Activated T-helper 1 cell treated with anti-CD3 and anti-CD28 coated beads, Interleukin-12 subunit alpha, Interleukin-12 subunit beta, Interleukin-2, Interleukin-4 antibody, amounts not matched to agents 30 ng/mL and 10 ng/mL and 1 ng/mL, durations not matched to agents 14 hours and 24 hours and 36 hours (primary cell): Measurements from ENCODE around the gene CCDC69. TPM values are rescaled to one million over a fixed set of nuclear protein-coding genes. Genes with fewer than 3 reads are reported as not detected.
"Not testable (repeated sequence)": the region's sequence is repeated elsewhere in the genome, so short reads cannot be mapped to it uniquely, and the experiment has no call there.

Experiments
- DNase-seq: peaks from one replicate; pipeline ENCODE4 v3.0.0; 2021; ENCODE audit warnings: low spot score
- H3K27ac Mint-ChIP-seq: one replicate; pipeline ENCODE4 v1.8.0; 2021; ENCODE audit warnings: mild to moderate bottlenecking, mixed read lengths
- H3K27me3 Mint-ChIP-seq: one replicate; pipeline ENCODE4 v1.8.0; 2022; ENCODE audit warnings: mild to moderate bottlenecking, moderate library complexity, mixed read lengths; ENCODE audit not compliant: insufficient read depth
- H3K36me3 Mint-ChIP-seq: one replicate; pipeline ENCODE4 v1.8.0; 2021; ENCODE audit warnings: low read depth, mixed read lengths
- H3K4me1 Mint-ChIP-seq: one replicate; pipeline ENCODE4 v1.8.0; 2021; ENCODE audit warnings: low read depth, mixed read lengths
- H3K4me3 Mint-ChIP-seq: one replicate; pipeline ENCODE4 v1.8.0; 2021; ENCODE audit warnings: mild to moderate bottlenecking, moderate library complexity, mixed read lengths
- H3K9me3 Mint-ChIP-seq: one replicate; pipeline ENCODE4 v1.8.0; 2021; ENCODE audit warnings: mixed read lengths
- intact Hi-C: fragments of 100-400 bp; cut with micrococcal nuclease; formaldehyde crosslinking; loops from one replicate; pipeline ENCODE4 v1.15.1; 2024
- total RNA-seq: library from RNA; stranded (reverse); gene quantifications from 2 replicates; pipeline ENCODE4 v1.2.3, GENCODE V29; 2022

Gene CCDC69
- total RNA-seq, 1 donor from 2014 or later: 25.4 TPM

- Mint-ChIP-seq H3K27me3 (no peaks in the 10 kb centered on the region), H3K4me1 (no peaks in the 10 kb centered on the region), H3K36me3 (peaks cover 34% of the 10 kb centered on the region), H3K4me3 (no peak overlapping the region), H3K27ac (no peak overlapping the region), H3K9me3 (no peaks in the 10 kb centered on the region)
- intact Hi-C loops: no loop called here
- no peak for DNase-seq
These were observed 43.6 kb downstream of the CCDC69 start for GRCh38 chr5:151180291-151180690.

GRCh38 chr5:151179489-151179840 lies 44.4 kb downstream of the CCDC69 start:
- DNase-seq: no peak
- Mint-ChIP-seq H3K36me3 (peaks cover 33% of the 10 kb centered on the region), H3K4me1 (no peaks in the 10 kb centered on the region), H3K27ac (no peak overlapping the region), H3K9me3 (no peaks in the 10 kb centered on the region), H3K27me3 (no peaks in the 10 kb centered on the region), H3K4me3 (no peak overlapping the region)
- intact Hi-C loops: no loop called here

DNA sequence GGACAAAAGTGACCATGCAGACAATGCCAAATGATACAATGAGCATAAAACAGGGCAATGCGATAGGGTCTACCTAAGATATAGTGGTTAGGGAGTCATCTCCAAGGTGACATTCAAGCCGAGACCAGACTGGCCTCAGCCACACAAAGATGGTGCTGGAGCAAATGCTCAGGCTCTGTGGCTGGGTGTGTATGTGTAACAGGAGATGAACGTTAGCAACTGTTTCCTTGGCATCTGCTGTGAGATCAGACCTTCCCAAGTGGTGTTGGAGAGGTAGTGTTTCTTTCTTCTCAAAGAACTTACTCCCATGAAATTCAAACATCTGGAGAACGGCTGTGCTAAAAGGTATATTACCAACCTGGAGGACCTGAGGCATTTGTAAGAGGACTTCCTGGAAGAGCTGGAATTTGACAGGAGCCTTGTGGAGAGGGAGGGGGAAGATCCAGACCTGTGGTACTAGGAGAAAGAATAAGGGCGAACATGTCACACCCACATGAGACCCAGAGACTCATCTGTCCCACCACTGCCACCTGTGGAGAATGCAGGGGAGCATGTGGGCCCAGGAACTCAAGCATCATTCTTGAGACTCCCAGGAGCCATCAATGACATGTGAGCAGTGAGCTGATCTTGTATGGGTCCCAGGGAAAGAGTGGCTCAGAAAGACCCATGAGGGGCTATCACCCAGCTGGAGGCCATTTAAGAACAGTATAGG lies 45.0 kb downstream of the CCDC69 start:
- Mint-ChIP-seq H3K4me1 (no peaks in the 10 kb centered on the region), H3K27ac (no peak overlapping the region), H3K36me3 (peaks cover 33% of the 10 kb centered on the region), H3K4me3 (no peak overlapping the region), H3K9me3 (no peaks in the 10 kb centered on the region), H3K27me3 (no peaks in the 10 kb centered on the region)
- no peak for DNase-seq
- intact Hi-C loops: no loop called here

DNA sequence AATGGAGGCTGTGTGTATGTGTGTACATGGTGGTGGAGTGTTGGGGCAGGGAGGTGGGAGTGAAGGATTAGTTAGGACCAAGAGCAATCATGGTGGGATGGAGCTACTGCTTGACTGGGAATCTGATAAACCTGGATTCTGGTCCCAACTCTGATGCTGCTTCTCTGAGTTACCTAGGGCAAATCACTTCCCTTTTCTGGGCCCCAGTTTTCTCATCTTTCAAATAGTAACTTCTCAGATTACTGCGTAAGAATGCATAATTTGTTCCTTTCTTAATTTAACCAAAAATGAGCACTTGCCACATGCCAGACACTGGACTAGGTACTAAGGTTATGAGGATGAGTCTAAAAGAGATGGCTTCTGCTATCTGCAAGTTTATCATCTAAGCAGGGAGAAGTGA lies 45.5 kb downstream of the CCDC69 start:
- Mint-ChIP-seq H3K4me3 (no peak overlapping the region), H3K36me3 (peaks cover 33% of the 10 kb centered on the region), H3K9me3 (no peaks in the 10 kb centered on the region), H3K27me3 (no peaks in the 10 kb centered on the region), H3K4me1 (no peaks in the 10 kb centered on the region), H3K27ac (no peak overlapping the region)
- no peak for DNase-seq
- intact Hi-C loops: no loop called here

GRCh38 chr5:151176268-151176667 lies 47.6 kb downstream of the CCDC69 start:
- H3K27me3 Mint-ChIP-seq, intact Hi-C loops, H3K9me3 Mint-ChIP-seq, DNase-seq, H3K4me1 Mint-ChIP-seq, H3K27ac Mint-ChIP-seq, H3K4me3 Mint-ChIP-seq: not testable (repeated sequence)
- H3K36me3 Mint-ChIP-seq: peaks cover 24% of the 10 kb centered on the region

DNA sequence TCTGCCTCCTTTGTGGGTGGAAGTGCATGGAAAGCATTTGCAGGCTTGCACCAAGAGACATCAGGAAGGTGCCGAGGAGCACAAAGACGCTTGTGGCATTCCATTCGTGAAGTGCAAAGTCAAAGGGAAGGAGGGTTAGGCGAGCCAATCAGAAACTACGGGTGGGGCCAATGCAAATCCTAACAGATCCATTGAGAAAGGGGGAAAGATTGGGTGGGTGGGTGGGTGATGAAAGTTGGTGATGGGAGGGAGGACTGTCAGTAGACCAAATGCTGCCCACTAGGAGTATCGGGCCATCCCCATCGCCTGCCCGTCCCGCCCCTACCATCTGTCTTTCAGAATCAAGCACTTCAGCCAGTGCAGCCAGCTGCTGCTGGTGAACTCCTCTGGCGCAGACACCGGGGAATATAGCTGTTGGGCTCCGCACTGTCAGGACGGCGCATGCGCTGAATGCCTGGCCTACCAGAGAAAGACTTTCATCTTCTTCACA lies 49.2 kb downstream of the CCDC69 start:
- no peak for DNase-seq
- H3K9me3 Mint-ChIP-seq: no peaks in the 10 kb centered on the region
- no peak overlapping the region for H3K4me3 Mint-ChIP-seq
- H3K36me3 Mint-ChIP-seq: peaks cover 17% of the 10 kb centered on the region
- no peak overlapping the region for H3K27ac Mint-ChIP-seq
- H3K27me3 Mint-ChIP-seq: no peaks in the 10 kb centered on the region
- peaks cover 7% of the 10 kb centered on the region for H3K4me1 Mint-ChIP-seq
- intact Hi-C loops: no loop called here

DNA sequence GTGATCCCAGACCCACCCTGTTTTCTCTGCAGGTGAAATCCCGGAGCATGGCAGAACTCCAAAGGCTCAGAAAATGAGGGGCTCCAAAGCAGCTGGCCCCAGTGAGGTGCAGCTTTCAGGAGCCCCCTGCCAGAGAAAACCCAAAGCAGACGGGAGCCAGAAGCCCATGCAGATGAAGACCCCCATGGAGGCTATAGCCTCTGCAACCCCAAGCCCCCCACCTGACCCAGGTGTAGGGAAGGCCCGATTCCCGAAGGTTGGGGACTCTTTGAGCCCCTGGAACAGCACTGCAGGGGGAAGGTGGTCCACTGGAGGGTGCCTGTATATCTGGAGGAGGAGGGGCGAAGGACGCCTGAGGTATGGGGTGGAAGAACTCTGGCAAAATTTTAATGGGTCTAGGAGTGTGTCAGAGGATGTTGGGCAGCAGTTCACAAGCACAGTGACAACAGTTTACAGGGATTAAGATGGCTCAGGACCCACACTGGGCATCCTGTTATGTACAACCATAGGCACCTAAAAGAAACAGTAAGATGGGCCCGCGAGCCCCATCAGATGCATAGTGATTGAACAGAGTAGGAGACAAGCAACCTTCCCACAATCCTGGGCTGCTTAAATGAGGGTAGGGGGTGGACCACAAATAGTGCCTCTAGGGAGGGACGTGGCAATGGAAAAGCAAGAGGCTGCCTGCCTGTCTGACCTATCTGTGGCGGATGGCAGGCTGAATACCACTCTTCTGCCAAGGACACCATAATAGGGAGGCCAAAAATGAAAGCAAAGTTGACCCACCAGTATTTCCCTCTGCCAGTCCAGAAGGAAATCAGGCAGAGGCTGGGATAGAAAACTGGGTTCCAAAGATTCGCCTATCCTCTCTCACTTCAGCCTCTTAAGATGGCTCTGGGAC lies 49.9 kb downstream of the CCDC69 start:
- no peak overlapping the region for H3K4me3 Mint-ChIP-seq
- H3K9me3 Mint-ChIP-seq: no peaks in the 10 kb centered on the region
- peaks cover 7% of the 10 kb centered on the region for H3K4me1 Mint-ChIP-seq
- intact Hi-C loops: no loop called here
- no peak for DNase-seq
- no peak overlapping the region for H3K27ac Mint-ChIP-seq
- H3K36me3 Mint-ChIP-seq: peaks cover 16% of the 10 kb centered on the region
- H3K27me3 Mint-ChIP-seq: no peaks in the 10 kb centered on the region

- Mint-ChIP-seq H3K27me3 (no peaks in the 10 kb centered on the region), H3K27ac (no peak overlapping the region), H3K4me1 (peaks cover 7% of the 10 kb centered on the region), H3K36me3 (peaks cover 4% of the 10 kb centered on the region), H3K4me3 (no peak overlapping the region), H3K9me3 (no peaks in the 10 kb centered on the region)
- intact Hi-C loops: no loop called here
- DNase-seq: no peak
These were observed 52.4 kb downstream of the CCDC69 start for GRCh38 chr5:151171529-151171928.

DNA sequence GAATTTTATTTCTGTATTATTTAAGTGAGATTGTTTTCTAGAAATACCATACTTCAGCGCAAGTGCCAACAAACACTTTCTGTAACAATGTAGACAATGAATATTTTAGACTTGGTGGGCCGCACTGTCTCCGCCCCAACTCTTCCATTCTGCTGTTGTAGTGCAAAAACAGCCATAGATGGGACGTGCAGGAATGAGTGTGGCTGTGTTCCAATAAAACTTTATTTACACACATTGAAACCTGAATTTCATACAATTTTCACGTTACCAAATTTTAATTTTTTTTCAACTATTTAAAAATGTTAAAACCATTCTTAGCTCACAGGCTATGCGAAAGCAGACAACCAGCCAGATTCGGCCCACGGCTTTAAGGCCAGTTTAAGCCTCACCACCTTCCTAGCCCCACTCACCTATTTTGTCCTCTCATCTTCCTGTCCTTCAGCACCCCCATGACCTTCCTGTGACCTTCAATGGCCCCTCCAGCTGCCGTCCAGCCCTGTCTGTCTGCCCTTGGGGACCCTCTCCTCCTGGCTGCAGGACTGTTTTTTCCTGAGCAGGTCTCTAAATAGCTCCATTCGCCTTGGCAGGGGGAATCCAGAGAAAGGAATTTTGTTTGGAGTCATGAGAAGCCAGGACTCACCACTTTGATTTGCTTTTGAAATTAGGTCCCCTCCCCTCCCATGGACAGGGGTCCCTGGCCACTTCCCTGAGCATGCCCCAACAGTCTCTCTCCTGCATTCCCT lies 55.1 kb downstream of the CCDC69 start:
- intact Hi-C loops: no loop called here
- no peaks in the 10 kb centered on the region for H3K9me3 Mint-ChIP-seq
- H3K36me3 Mint-ChIP-seq: peaks cover 2% of the 10 kb centered on the region

DNA sequence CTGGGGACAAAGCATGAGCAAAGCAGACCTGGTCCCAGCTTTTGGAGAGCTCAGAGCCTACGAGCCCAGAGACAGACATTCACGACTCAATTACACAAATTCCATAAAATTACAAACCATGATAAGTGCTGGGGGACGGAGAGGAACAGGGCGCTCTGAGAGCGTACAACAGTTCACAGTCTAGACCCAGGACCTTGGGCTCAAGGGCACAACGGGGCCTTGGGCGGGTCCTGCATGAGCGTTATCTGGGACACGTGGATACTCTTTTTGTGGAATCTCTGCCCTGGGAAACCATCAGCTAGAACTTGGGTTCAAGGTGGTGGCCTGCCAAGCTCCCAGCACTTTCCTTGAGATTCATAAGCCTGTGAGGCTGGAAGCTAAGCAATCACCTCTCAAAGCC lies 56.9 kb downstream of the CCDC69 start:
- H3K27ac Mint-ChIP-seq: no peak overlapping the region
- peaks cover 2% of the 10 kb centered on the region for H3K36me3 Mint-ChIP-seq
- H3K9me3 Mint-ChIP-seq: no peaks in the 10 kb centered on the region
- H3K27me3 Mint-ChIP-seq: peaks cover 3% of the 10 kb centered on the region
- peaks cover 16% of the 10 kb centered on the region for H3K4me1 Mint-ChIP-seq
- H3K4me3 Mint-ChIP-seq: no peak overlapping the region
- intact Hi-C loops: no loop called here
- no peak for DNase-seq

More for the DNA sequence above, 55.1 kb downstream of the CCDC69 start:
- Mint-ChIP-seq H3K4me1 (peaks cover 16% of the 10 kb centered on the region), H3K4me3 (no peak overlapping the region), H3K27me3 (peaks cover 3% of the 10 kb centered on the region), H3K27ac (no peak overlapping the region)
- DNase-seq: no peak

- H3K4me3 Mint-ChIP-seq: no peak overlapping the region
- DNase-seq: peak; percentile 65
- H3K9me3 Mint-ChIP-seq: no peaks in the 10 kb centered on the region
- H3K27ac Mint-ChIP-seq: no peak overlapping the region
- H3K4me1 Mint-ChIP-seq: peaks cover 14% of the 10 kb centered on the region
- H3K27me3 Mint-ChIP-seq: peaks cover 4% of the 10 kb centered on the region
- H3K36me3 Mint-ChIP-seq: peaks cover 4% of the 10 kb centered on the region
- intact Hi-C loops: loop anchor here (1.0 to 2.0 kb wide), 9 partner anchors 8 to 364 kb away; partner anchors contain the start of gene ANXA6
These were observed 59.1 kb downstream of the CCDC69 start for GRCh38 chr5:151164687-151165392.

GRCh38 chr5:151162776-151163175 lies 61.1 kb downstream of the CCDC69 start:
- no peak for DNase-seq
- Mint-ChIP-seq H3K9me3 (no peaks in the 10 kb centered on the region), H3K36me3 (peaks cover 2% of the 10 kb centered on the region), H3K4me1 (peaks cover 29% of the 10 kb centered on the region), H3K4me3 (no peak overlapping the region), H3K27ac (no peak overlapping the region), H3K27me3 (peaks cover 4% of the 10 kb centered on the region)
- intact Hi-C loops: no loop called here
